ENCODE data around the gene GMEB2.
A peak's percentile ranks its signal among the peaks of the same experiment; 100 is the strongest.

GMEB2 gene

DNA sequence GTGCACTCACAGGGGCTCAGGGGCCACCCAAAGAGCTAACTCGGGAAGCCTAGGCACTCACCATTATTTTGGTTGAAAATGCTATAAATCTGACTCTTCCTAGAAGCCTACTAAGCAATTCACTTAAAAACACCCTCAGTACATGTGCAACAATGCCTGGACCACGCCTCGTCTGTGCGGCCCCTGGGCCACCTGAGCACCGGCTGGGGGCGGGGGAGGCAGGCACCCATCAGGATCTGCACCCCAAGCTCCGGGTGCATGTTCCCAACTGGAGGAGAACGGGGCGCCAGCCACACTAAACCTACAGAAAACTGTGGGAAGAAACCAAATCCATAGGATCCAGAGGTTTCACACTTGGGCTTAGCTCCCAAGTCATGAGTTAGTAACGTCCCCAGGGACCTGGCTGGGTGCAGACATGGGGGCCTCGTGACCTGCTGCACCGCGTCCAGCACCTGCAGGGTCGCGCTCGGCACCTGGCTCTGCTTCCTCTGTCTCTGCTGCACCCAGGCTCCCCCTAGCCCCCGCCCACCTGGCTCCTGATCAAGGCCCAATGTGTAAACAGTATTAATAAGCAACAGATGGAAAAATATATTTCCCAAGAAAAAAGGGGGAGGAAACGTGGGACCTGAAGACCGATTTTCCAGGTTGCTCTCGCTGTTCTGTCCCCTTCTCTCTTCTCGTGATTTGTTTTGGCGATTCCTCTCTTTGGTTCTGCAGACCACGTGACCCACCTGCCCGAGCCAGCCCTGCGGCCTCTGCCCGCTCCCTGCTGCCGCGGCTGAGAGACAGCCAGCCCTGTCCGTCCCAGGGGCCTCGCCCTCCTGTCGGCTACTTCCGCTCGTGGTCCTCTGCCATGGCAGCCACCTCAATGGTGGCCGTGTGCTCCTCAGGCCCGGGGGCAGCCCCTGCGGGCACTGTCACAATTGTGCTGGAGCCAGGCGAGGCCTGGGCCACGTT lies 37.4 kb downstream of the GMEB2 start:
- DNase-seq (ENCODE audit: low read depth in 2 of 2): no peak

DNA sequence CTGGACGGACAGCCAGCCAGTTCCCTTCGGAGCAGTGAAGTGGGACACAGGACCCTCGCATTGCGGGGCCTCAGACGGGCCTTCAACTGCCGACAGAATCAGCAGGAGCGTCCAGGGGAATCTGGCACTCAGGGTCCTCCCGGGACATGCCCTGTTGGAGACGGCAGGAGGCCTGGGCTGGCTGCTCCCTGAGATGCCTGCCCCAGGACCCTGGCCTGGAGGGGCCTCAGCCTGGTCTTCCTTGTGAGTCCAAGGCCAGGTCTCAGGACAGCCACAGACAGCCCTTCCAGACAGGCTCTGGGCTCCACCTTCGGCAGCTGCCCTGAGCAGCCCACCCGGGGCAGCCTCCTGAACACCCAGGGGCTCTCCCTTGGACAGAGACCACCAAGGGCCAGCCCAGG lies 38.3 kb downstream of the GMEB2 start:
- DNase-seq (ENCODE audit: low read depth in 2 of 2): no peak

GRCh38 chr20:63587776-63588591 lies 38.9 kb downstream of the GMEB2 start:
- no peak for DNase-seq (ENCODE audit: low read depth in 2 of 2)

DNA sequence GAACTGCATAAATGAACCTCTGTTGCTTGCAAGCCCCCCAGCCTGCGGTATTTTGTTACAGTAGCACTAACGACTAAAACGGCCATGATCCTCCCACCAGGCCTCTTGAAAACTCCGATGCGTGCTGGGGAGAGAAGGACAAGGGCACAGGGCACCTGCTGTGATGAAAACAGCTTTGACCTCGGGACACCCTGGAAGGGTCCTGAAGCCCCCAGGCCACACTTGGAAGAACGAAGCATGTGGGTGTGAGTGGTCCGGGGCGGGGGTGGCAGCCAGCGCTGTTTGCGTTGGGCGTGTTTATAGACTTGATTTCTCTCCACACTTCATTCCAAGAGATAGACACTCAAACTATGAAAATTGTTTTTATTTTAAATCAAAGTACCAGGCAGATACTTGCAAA lies 39.6 kb downstream of the GMEB2 start:
- DNase-seq (ENCODE audit: low read depth in 2 of 2): no peak

DNA sequence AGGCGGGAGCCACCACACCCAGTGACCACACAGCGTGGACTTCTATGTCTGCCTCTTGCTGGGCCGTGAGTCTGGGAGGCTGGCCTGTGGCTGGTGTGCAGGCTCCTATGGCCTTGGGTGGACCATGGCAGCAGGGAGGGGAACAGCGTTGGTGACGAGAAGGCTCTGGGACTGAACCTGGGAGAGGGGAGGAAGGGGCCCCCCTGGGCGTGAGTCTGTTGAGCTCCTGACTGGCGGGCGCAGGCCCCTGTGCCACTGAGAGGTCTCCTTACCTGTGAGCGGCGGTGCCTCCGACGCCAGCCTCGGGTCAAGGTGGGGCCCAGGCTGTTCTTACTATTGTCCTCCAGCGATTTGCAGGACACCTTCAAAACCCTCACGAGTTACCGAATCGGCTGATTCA lies 40.1 kb downstream of the GMEB2 start:
- no peak for DNase-seq (ENCODE audit: low read depth in 2 of 2)

DNA sequence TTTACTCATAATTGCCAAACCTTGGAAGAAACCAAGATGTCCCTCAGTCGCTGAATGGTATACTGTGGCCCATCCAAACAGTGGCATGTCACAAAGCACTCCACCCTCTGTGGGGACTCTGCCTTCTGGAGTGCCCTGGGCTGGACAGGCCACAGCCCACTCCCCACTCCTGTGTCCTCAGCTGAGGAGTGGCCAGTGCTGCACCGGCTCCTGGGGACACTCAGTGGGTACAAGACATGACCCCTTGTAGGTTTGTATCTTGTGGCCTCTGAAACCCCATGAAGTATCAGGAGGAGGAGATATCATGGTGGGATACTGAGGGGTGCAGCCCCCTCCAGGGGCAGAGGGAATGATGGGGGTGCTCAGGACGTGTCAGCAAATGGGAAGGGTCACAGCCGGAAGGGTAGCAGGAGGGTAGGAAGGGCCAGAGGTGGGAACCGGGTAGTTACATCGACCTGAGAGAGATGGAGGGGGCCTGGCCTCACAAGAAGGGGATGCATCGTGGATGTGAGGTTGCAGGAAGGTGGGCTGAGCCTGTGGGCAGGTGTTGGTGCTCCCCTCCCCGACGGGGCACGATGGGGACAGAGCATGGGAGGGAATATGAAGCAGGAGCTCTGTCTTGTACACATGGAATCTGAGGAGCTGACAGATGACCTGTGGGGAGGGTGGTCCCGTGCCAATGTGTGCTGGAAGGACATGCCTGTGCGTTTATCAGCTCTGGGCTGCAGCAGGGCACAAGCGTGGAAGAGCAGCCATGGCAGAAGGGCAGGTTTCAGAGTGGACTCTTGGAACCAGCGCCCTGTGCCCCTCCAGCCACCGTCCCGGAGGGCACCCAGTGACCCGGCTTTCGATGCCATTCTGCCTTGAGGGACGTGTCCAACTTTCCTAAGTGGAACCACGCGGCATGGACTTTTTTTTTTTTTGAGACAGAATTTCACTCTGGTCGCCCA lies 41.0 kb downstream of the GMEB2 start:
- DNase-seq (ENCODE audit: low read depth in 2 of 2): no peak

GRCh38 chr20:63582382-63583063 lies 44.4 kb downstream of the GMEB2 start:
- no peak for DNase-seq (ENCODE audit: low read depth in 2 of 2)

- DNase-seq (ENCODE audit: low read depth in 2 of 2): peak in 1 of 2 donors; percentile 48
Observed at GRCh38 chr20:63580796-63581461, 46.0 kb downstream of the GMEB2 start.

DNA sequence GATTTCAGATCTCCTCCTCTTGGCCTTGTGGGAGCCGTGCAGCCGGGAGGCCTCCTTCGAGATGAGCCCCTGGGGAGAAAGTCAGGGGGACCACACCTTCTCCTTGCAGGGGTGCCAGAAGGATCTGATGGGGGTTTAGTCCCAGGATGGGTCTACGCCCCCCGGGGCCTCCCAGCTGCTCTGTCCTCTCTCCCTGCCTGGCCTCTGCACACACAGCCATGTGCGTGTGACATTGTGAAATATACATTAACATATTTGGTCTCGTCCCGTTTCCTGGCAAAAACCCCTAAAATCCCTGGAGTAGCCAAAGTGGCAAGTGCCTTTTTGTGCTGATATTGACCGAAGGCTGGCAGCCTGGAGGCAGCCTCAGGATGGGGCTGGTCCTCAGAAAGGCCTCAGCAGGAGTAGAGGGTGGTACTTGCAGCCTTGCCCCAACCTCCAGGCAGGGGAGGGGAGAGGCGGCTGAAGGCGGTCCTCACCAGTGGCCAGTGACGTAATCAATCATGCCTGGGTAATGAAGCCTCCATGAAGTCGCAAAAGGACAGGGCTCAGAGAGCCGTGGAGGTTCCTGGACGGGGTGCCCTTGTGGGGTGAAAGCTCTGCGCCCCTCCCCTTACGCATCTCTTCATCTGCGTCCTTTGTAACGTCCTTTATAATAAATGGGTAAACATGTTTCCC lies 47.7 kb downstream of the GMEB2 start:
- no peak for DNase-seq (ENCODE audit: low read depth in 2 of 2)

DNA sequence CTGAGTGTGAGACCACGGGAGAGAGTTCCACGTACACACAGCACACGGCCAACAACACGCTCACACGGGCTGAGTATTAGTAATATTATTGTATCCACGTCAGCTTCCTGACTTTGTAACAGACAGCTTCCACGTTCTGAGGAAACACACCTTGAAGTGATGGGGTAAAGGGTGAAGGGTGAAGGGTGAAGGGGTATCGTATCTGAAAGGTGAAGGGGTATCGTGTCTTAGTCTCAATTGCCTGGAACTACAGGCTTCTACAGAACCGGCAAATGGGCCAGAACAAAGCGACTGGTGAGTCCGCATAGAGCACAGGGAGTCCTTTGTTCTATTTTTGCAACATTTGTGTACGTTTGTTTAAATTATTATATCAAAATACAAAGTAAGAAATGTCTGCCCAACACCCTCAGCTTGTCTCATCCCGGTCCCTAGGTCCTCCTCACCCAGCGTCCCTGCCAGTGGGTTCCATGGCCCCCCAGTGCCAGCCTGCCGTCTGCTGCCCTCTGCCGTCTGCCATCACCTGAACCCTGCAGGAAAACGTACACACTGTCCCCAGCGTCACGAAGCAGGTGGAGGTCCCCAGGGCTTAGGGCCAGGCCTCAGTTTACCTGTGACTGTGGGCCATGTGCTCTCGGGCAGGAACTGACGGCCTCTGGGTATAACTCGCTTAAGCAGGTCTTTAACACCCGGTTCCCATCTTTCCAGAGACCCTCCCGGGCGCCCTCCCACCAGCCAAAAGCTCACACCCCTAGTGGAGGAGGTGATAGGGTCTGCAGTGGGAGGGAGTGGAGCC lies 48.5 kb downstream of the GMEB2 start:
- no peak for DNase-seq (ENCODE audit: low read depth in 2 of 2)

- DNase-seq (ENCODE audit: low read depth in 2 of 2): no peak
Observed at GRCh38 chr20:63577317-63577894, 49.5 kb downstream of the GMEB2 start.

DNA sequence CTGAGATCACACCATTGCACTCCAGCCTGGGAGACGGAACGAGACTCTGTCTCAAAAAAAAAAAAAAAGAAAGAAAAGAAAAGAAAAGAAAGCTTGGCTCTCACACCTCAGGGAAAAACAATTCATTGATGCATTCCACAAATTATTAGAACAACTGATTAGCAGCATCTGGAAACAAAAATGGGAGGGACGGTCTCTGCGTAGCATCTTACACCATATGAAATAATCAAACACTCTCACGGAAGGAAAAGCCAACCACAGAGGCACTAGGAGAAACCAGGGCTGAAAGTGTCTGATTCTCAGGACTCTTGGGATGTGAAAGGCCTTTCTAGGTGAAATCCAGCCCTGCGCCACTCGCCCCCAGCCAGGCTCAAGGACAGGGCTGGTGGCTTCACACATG lies 50.6 kb downstream of the GMEB2 start:
- DNase-seq (ENCODE audit: low read depth in 2 of 2): no peak

DNA sequence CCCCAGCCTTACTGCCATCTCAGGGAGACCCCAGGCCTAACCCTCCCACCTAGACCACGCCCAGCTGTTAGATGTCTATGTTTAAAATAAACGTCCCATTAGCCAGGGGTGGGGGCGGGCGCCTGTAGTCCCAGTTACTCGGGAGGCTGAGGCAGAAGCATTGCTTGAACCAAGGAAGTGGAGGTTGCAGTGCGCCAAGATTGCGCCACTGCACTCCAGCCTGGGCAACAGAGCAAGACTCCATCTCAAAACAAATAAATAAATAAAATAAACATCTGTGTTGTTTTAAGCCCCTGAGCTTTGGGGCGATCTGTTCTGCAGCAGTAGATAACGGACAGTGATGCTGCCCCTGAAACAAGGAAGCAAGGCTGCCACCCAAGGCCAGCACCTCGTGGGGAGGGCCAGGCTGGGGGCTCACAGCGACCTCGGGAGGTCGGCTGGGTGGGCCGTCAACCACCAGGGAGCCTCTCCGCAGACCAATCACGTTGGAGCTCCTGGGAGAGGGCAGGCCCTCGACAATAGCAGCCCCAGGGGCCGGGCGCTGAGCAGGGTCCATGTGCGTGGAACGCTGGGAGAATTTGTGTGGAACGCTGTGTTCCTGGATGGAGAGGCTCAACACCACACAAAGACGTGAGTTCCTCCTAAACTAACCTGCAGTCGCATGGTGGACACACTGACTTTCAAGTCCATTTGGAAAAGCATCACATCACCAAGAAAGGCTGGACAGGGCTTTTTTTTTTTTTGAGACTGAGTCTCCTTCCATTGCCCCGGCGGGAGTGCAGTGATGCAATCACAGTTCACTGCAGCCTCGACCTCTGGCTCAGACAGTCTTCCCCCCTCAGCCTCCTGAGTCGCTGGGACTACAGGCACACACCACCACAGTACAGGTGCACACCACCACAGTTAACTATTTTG lies 51.8 kb downstream of the GMEB2 start:
- no peak for DNase-seq (ENCODE audit: low read depth in 2 of 2)

DNA sequence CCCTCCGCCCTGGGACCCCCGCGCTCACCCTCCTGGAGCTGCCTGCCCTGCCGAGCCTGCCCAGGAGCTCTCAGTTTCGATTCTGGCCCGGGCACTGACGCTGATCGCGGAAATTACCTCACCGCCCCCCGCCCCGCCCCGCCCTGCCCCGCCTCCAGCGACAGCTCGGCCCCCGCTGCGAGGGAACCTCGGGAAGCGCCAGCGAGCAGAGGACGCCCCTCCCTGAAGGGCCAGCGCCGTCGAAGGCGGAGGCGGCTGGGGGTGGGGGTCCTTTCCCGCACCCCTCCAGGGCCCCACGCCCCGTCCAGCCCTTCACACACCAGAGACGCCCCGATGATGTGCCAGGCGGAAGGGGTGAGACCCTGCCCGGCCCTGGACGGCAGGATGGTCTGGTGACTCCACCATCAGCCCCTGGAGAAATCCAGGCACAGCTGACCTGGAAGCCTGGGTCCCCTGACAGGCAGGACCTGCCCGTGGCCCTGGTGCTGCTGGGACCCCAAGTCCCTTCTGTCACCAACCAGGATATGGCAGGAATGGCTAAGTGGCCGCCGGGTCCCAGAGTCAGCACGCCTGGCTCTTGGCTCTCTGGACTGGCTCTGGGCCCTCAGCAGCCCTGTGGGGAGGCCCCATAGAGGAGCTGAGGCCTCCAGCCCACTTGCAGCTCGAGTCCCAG lies 52.6 kb downstream of the GMEB2 start, which contains the start of gene HELZ2:
Gene HELZ2, minus strand, starts transcription at position 84 of the 673 bp plus-strand sequence. CDS start 1,854 bp downstream, outside the sequence.
- DNase-seq (ENCODE audit: low read depth in 2 of 2): peak; percentile 34 to 41

DNA sequence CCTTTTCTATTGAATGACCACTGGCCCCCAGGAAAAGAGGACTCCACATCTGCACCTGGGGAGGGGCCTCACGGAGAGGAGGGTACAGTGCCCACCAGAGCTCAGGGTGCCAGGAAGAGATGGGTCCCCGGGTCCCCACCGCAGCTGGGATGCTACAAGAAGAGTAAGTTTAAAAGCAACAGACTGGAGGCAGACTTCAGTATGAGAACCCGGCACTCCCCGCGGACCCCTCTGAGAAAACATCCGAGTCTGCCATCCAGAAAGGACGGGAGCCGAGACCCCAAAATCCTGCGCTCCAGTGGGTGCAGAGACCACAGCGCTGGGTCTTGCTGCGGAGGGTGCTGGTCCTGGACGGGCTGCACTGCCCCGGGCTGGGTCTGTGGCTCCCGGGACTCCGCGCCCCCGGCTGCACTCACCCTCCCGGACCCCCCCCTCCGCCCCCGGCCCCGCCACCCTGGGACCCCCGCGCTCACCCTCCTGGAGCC lies 53.2 kb downstream of the GMEB2 start:
- no peak for DNase-seq (ENCODE audit: low read depth in 2 of 2)

DNA sequence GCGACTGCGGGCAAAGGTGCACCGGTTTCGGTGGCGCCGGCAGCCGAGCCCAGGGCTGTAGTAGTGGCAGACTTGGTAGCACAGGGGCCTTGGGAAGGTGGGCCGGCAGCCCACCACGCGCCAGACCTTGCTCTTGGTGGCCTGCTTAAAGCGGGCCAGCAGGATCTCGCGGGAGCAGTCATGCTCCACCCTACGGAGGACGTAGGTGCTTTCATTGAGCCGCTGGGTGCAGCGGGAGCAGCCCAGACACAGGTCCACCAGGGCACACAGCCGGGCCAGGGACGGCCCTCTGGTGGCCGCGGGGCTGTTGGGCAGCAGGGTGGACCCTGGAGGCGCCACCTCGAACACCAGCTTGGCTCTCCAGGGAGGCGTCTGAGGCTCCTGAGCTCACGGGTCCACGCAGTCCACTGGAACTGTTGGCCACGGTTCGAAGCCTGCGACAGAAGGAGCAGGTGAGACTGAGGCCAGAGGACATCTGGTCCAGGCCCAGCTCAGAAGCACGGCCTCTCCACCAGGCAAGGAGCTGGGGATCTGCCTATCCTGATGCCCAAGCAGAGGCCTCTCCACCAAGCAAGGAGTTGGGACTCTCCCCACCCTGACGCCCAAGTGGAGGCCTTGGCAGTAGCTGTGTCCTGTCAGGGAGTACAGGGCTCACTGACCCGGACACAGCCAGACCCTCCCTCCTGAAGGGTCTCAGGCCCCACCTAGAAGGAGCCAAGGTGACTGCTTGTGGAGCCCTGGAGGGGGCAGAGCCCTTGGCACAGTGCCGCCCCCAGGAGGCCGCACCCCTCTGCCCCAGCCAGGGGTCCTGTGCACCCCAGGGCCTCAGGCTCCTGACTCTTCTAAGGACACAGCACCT lies 53.9 kb downstream of the GMEB2 start:
- no peak for DNase-seq (ENCODE audit: low read depth in 2 of 2)
